ENCODE measurements around the gene PECR.

PECR gene

GRCh38 chr2:216103213-216103612 is 21.6 kb upstream of the PECR start:
- H3K4me3 ChIP-seq (ENCODE audit: low read depth, low read length): no peak overlapping the region
- H3K27ac ChIP-seq (ENCODE audit: extremely low read depth, low read depth, low read length): no peak overlapping the region
- H3K36me3 ChIP-seq (ENCODE audit: control insufficient read depth in 2 of 2, insufficient read depth in 1 of 2, low read length in 2 of 2): no peaks in the 10 kb centered on the region
- TF ChIP-seq ZBTB48 (tag by site-specific recombination; IDR thresholded peaks at IDR 0.05): no peak
- TF ChIP-seq ZNF626 (tag by site-specific recombination; IDR thresholded peaks at IDR 0.05): no peak
- TF ChIP-seq SCRT1 (tag by site-specific recombination; IDR thresholded peaks at IDR 0.05; ENCODE audit: borderline replicate concordance): no peak
- TF ChIP-seq ZNF239 (tag by site-specific recombination; IDR thresholded peaks at IDR 0.05): no peak
- no peak for TF ChIP-seq EGR2 (tag by site-specific recombination; IDR thresholded peaks at IDR 0.05; ENCODE audit: low read depth)
- TF ChIP-seq ZNF169 (tag by site-specific recombination; IDR thresholded peaks at IDR 0.05): no peak
- TF ChIP-seq GFI1B (tag by site-specific recombination; IDR thresholded peaks at IDR 0.05): no peak
- no peak for TF ChIP-seq ZFHX2 (tag by site-specific recombination; conservative IDR thresholded peaks at IDR 0.05)
- TF ChIP-seq ZNF639 (tag by site-specific recombination; IDR thresholded peaks at IDR 0.05): no peak
- no peak for TF ChIP-seq ZNF2 (tag by site-specific recombination; IDR thresholded peaks at IDR 0.05)
- no peak for TF ChIP-seq ZNF530 (tag by site-specific recombination; IDR thresholded peaks at IDR 0.05; ENCODE audit: low read depth)
- no peak for TF ChIP-seq ZNF211 (tag by site-specific recombination; IDR thresholded peaks at IDR 0.05; ENCODE audit: low read depth)
- no peak for TF ChIP-seq MEIS1 (CRISPR knock-in tag; IDR thresholded peaks at IDR 0.05; ENCODE audit: borderline replicate concordance)
- TF ChIP-seq ZNF792 (tag by site-specific recombination; IDR thresholded peaks at IDR 0.05): no peak
- no peaks in the 10 kb centered on the region for H3K4me1 ChIP-seq (ENCODE audit: control insufficient read depth, insufficient read depth, low read length)
- POLR2A ChIA-PET: interaction anchor here (1.7 kb wide), 1 partner anchor 10 kb away, joined by 4 read pairs; no protein-coding TSS in a partner anchor
- no peaks in the 10 kb centered on the region for H3K9me3 ChIP-seq (ENCODE audit: control insufficient read depth, insufficient read depth, low read depth, low read length)
- CTCF ChIA-PET: interaction anchor here (2.4 kb wide), 1 partner anchor 11 kb away, joined by 12 read pairs; no protein-coding TSS in a partner anchor

DNA sequence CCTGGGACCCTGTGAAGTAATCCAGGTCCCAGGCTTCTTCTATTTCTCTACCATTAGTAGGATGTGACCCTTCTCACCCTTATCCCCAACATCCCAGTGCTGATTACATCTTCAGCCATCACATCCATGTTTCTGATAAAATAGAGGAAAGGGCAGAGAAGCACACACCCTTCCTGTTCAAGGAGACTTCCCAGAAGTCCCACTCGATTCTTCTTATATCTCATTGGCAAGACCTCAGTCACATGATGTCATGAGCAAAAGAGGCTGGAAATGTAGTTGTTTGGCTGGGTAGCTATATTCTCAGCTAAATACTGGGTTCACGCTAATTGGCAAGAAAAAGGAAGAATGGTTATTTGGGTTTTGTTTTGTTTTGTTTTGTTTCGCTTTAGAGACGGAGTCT is 19.5 kb upstream of the PECR start:
- H3K36me3 ChIP-seq (ENCODE audit: control insufficient read depth in 2 of 2, insufficient read depth in 1 of 2, low read length in 2 of 2): no peaks in the 10 kb centered on the region
- ChIA-PET POLR2A (no interaction called here), CTCF (interaction anchor here (0.8 to 2.4 kb wide), 3 partner anchors 13 to 1065 kb away, joined by 4 to 12 read pairs (median 5); no protein-coding TSS in a partner anchor)
- H3K27ac ChIP-seq (ENCODE audit: extremely low read depth, low read depth, low read length): no peak overlapping the region
- H3K4me1 ChIP-seq (ENCODE audit: control insufficient read depth, insufficient read depth, low read length): no peaks in the 10 kb centered on the region
- H3K4me3 ChIP-seq (ENCODE audit: low read depth, low read length): no peak overlapping the region
- H3K9me3 ChIP-seq (ENCODE audit: control insufficient read depth, insufficient read depth, low read depth, low read length): no peaks in the 10 kb centered on the region
- TF ChIP-seq ZBTB21 (tag by site-specific recombination; IDR thresholded peaks at IDR 0.05): no peak

- Histone ChIP-seq H3K36me3 (ENCODE audit: control insufficient read depth in 2 of 2, insufficient read depth in 1 of 2, low read length in 2 of 2) (no peaks in the 10 kb centered on the region), H3K4me3 (ENCODE audit: low read depth, low read length) (no peak overlapping the region), H3K9me3 (ENCODE audit: control insufficient read depth, insufficient read depth, low read depth, low read length) (no peaks in the 10 kb centered on the region), H3K27ac (ENCODE audit: extremely low read depth, low read depth, low read length) (no peak overlapping the region), H3K4me1 (ENCODE audit: control insufficient read depth, insufficient read depth, low read length) (no peaks in the 10 kb centered on the region)
- ChIA-PET POLR2A (no interaction called here), CTCF (no interaction called here)
- peak; percentile 14; the same call in 1 of the 2 replicates for TF ChIP-seq ZNF211 (tag by site-specific recombination; IDR thresholded peaks at IDR 0.05; ENCODE audit: low read depth)
- TF ChIP-seq ZNF169 (tag by site-specific recombination; IDR thresholded peaks at IDR 0.05): no peak
- TF ChIP-seq EGR2 (tag by site-specific recombination; IDR thresholded peaks at IDR 0.05; ENCODE audit: low read depth): peak; percentile 90
- TF ChIP-seq ZFHX2 (tag by site-specific recombination; conservative IDR thresholded peaks at IDR 0.05): peak; percentile 83
- no peak for TF ChIP-seq ZNF664 (tag by site-specific recombination; IDR thresholded peaks at IDR 0.05)
- TF ChIP-seq, protein P1, sequence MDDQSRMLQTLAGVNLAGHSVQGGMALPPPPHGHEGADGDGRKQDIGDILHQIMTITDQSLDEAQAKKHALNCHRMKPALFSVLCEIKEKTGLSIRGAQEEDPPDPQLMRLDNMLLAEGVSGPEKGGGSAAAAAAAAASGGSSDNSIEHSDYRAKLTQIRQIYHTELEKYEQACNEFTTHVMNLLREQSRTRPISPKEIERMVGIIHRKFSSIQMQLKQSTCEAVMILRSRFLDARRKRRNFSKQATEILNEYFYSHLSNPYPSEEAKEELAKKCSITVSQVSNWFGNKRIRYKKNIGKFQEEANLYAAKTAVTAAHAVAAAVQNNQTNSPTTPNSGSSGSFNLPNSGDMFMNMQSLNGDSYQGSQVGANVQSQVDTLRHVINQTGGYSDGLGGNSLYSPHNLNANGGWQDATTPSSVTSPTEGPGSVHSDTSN (CRISPR knock-in tag; IDR thresholded peaks at IDR 0.05): no peak
- TF ChIP-seq ZNF324 (tag by site-specific recombination; IDR thresholded peaks at IDR 0.05): no peak
- 0 out of 2 replicates have a peak, but pooled peaks have one; percentile 37 for TF ChIP-seq ZNF239 (tag by site-specific recombination; IDR thresholded peaks at IDR 0.05)
- peak; percentile 12; the same call in 1 of the 2 replicates for TF ChIP-seq ZNF521 (tag by site-specific recombination; IDR thresholded peaks at IDR 0.05)
Observed at GRCh38 chr2:216098421-216099334, 17.1 kb upstream of the PECR start.
